NT2/D1 (cell line): ENCODE data around the gene POF1B.

Source experiments
- DNase-seq: peaks from one replicate; pipeline ENCODE4 v3.0.0-alpha.2; 2011; ENCODE audit warnings: low read depth, low spot score
- H3K27me3 ChIP-seq: 2 replicates; pipeline ENCODE4 v1.6.0; 2011; ENCODE audit warnings: mild to moderate bottlenecking; ENCODE audit not compliant: insufficient read length, insufficient read depth
- H3K36me3 ChIP-seq: 2 replicates; pipeline ENCODE4 v1.6.1; 2011; ENCODE audit warnings: mild to moderate bottlenecking, low read length, mixed read lengths; ENCODE audit not compliant: insufficient read depth, insufficient read length
- H3K4me1 ChIP-seq: 2 replicates; pipeline ENCODE4 v1.5.1; 2011; ENCODE audit not compliant: insufficient read depth, insufficient read length
- H3K4me3 ChIP-seq: 2 replicates; pipeline ENCODE4 v1.5.1; 2011; ENCODE audit warnings: low read depth; ENCODE audit not compliant: insufficient read length
- H3K9ac ChIP-seq: 2 replicates; pipeline ENCODE4 v1.6.0; 2011; ENCODE audit warnings: low read depth; ENCODE audit not compliant: insufficient read length
- H3K9me3 ChIP-seq: 2 replicates; pipeline ENCODE4 v1.5.1; 2011; ENCODE audit warnings: mild to moderate bottlenecking, low read length; ENCODE audit not compliant: insufficient read depth
- SUZ12 ChIP-seq: IDR thresholded peaks from 2 replicates; pipeline ENCODE4 v1.6.1; 2011; ENCODE audit not compliant: insufficient read length, insufficient read depth; ENCODE audit errors: extremely low read depth
- YY1 ChIP-seq: IDR thresholded peaks from 2 replicates; pipeline ENCODE4 v1.6.1; 2011; ENCODE audit not compliant: insufficient read length, insufficient read depth
- ZNF274 ChIP-seq: IDR thresholded peaks from 2 replicates; pipeline ENCODE4 v1.6.1; 2011; ENCODE audit warnings: mild to moderate bottlenecking, low read depth, low read length

POF1B gene, protein sequence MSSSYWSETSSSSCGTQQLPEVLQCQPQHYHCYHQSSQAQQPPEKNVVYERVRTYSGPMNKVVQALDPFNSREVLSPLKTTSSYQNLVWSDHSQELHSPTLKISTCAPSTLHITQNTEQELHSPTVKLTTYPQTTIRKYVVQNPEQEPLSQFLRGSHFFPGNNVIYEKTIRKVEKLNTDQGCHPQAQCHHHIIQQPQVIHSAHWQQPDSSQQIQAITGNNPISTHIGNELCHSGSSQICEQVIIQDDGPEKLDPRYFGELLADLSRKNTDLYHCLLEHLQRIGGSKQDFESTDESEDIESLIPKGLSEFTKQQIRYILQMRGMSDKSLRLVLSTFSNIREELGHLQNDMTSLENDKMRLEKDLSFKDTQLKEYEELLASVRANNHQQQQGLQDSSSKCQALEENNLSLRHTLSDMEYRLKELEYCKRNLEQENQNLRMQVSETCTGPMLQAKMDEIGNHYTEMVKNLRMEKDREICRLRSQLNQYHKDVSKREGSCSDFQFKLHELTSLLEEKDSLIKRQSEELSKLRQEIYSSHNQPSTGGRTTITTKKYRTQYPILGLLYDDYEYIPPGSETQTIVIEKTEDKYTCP

DNA sequence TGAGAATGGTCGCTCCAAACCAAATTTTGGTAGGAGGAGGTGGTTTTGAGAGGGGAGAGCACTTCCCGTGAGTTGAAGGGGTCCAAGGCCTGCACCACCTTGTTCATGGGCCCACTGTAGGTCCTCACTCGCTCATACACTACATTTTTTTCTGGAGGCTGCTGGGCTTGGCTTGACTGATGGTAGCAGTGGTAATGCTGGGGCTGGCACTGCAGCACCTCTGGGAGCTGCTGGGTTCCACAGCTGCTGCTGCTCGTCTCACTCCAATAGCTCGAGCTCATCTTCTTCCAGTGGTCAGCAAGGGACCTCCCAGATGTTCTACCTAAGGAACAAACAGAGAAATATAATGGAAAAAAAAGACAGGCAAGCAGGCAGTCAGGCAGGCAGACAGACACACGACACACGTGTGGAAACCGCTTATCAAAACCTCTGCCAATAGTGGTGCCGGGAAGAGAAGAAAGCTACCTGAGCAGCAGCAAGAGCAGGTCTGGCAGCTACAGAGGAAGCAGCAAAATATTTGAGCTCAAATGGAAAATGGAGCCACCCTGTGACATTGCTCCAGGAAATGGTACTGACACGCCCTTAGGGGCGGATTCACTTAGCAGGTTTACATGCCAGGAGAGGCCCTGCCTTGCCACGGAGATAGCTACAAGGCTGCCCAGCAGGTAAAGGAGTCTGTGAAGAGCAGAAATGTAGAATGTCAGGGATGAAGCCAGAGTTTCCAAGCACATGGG lies at the start of gene POF1B:
Gene POF1B (minus strand): TSS at position 492 of the 734 bp plus-strand sequence. CDS start 211 bp downstream, at position 281.
- TF ChIP-seq ZNF274, result no peak
- Histone ChIP-seq H3K36me3 (no peaks in the 10 kb centered on the region), H3K9ac (no peak within 1 kb of the TSS), H3K4me1 (no peaks in the 10 kb centered on the region), H3K27me3 (no peaks in the 10 kb centered on the region), H3K4me3 (no peak within 1 kb of the TSS), H3K9me3 (no peaks in the 10 kb centered on the region)
- no peak for DNase-seq

DNA sequence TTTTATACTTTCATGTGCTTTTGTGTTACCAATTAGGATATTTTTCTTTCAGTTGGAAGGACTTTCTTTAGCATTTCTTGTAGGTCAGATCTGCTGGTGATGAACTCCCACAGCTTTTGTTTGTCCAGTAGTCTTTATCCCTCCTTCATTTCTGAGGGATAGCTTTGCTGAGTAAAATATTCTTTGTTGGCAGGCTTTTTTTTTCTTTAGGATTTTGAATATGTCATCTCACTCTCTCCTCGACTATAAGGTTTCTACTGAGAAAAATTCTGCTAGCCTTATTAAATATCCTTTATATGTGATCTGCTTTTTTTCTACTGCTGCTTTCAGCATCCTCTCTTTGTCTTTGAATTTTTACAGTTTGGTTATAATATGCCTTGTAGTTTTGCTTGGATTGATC lies 49.6 kb upstream of the POF1B start:
- TF ChIP-seq SUZ12, result no peak
- TF ChIP-seq YY1, result no peak
- no peak for TF ChIP-seq ZNF274
- H3K4me3 ChIP-seq, result no peak overlapping the region
- H3K9ac ChIP-seq, result no peak overlapping the region
- no peaks in the 10 kb centered on the region for H3K36me3 ChIP-seq
- peaks cover 2% of the 10 kb centered on the region for H3K27me3 ChIP-seq
- no peaks in the 10 kb centered on the region for H3K4me1 ChIP-seq
- H3K9me3 ChIP-seq, result peaks cover 13% of the 10 kb centered on the region
- DNase-seq, result no peak

DNA sequence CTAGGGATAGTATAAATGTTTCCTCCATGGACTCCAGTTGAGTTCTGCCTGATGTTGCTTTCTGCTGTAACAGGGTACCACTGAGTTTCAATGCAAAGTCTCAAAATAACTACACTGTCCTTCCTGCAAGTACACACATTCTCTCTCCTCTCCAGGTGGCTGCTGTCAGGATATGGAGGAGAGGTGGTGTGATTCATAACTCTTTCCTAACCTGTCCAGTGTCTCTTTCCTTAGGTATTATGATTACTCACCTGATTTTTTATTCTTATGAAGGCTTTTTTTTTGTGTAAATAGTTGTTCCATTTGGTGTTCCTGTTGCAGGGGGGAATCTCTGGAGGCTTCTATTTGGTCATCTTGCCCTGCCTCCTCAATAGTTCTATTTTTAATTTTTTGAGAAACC lies 39.8 kb upstream of the POF1B start:
- Histone ChIP-seq H3K9me3 (no peaks in the 10 kb centered on the region), H3K9ac (no peak overlapping the region), H3K36me3 (no peaks in the 10 kb centered on the region), H3K4me1 (no peaks in the 10 kb centered on the region), H3K27me3 (no peaks in the 10 kb centered on the region), H3K4me3 (no peak overlapping the region)
- no peak for TF ChIP-seq ZNF274
- no peak for TF ChIP-seq YY1
- TF ChIP-seq SUZ12, result no peak
- no peak for DNase-seq

DNA sequence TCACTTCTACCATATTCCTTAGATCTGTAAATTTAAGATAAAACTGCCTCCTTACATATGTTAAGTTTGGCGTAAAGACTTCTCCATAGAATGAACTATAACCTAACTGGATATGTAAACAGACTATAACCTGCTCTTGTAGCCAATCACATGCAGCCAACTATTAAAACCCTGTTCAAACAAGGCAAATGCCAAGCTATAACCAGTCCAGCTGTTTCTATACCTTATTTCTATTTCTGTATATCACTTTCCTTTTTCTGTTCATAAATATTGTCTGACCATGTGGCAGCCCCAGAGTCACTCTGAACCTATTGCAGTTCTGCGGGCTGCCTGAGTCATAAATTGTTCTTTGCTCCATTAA lies 12.4 kb upstream of the POF1B start:
- H3K9me3 ChIP-seq, result no peaks in the 10 kb centered on the region
- H3K27me3 ChIP-seq, result no peaks in the 10 kb centered on the region
- no peaks in the 10 kb centered on the region for H3K4me1 ChIP-seq
- DNase-seq, result no peak
- H3K36me3 ChIP-seq, result no peaks in the 10 kb centered on the region
- no peak overlapping the region for H3K4me3 ChIP-seq
- TF ChIP-seq ZNF274 (no peak), YY1 (no peak), SUZ12 (no peak)
- no peak overlapping the region for H3K9ac ChIP-seq

DNA sequence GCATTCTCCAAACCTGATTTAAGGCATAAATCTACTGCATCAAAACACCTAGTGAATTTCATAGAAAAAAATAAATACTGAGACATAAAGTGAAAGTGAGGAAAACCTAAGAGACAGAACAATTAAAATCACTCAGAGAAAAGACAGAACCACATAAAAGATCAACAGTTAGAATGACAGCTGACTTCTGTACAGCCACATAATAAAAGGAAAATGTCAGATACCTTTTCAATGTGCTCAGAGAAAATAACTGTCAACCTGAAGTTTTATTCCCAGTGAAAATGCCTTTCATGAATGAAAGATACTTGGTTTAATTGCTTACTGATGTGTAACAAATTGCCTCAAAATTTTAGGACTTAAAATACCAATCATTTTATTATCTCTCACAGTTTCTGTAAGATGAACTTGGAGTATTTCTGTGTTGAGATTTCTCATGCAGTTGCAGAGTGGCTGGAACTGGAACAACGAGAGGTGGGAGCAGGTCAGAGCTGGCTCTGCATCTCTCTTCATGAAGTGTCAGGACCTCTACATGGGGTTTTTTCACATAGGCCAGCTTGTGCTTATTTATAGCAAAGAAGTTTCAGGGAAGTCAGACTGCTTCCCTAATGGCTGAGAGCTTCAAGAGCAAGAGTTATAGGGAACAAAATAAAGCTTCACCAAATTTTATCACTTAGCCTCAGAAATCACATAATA lies 11.9 kb upstream of the POF1B start:
- Histone ChIP-seq H3K27me3 (no peaks in the 10 kb centered on the region), H3K4me3 (no peak overlapping the region), H3K36me3 (no peaks in the 10 kb centered on the region), H3K9me3 (no peaks in the 10 kb centered on the region), H3K9ac (no peak overlapping the region), H3K4me1 (no peaks in the 10 kb centered on the region)
- DNase-seq, result no peak
- TF ChIP-seq ZNF274, result no peak

DNA sequence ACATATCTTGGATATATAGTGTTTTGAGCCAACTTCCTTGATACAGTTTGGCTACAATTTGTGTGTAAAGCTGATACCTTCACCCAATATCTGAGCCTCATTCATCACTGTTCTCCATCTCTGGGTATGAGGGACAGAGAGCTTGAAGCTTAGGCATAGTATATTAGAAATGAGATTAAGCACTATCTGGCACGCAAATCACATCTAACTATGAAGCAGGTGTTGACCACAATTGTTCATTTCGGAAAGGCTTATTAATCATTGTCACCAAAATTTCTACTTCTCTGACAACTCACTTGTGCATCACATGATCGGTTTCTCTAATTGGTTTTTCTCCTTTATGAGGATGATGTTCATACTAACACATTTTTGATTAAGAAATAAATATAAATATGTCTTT lies 2.1 kb upstream of the POF1B start:
- H3K27me3 ChIP-seq, result no peaks in the 10 kb centered on the region
- TF ChIP-seq YY1, result no peak
- TF ChIP-seq SUZ12, result no peak
- no peak for TF ChIP-seq ZNF274
- no peak for DNase-seq
- H3K4me3 ChIP-seq, result no peak overlapping the region
- H3K9me3 ChIP-seq, result no peaks in the 10 kb centered on the region
- H3K4me1 ChIP-seq, result no peaks in the 10 kb centered on the region
- H3K36me3 ChIP-seq, result no peaks in the 10 kb centered on the region
- no peak overlapping the region for H3K9ac ChIP-seq

DNA sequence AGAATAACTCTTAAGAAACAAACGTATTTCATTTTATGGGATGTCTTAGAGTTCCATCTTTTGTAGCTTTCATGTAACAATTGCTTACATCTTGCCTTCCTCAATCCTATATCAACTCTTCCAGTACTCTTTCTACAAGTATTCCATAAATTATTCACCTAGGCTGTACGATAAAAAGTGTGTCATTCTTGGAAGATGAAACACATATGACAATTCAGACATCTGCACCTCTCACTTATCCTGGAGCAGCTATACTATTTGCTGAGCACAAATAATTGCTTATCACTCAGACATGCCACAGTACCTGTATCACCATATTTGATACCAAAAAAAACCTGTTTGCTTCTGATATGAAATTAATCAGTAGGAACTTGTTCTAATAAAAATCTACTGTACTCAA lies 1.0 kb downstream of the POF1B start:
- no peaks in the 10 kb centered on the region for H3K27me3 ChIP-seq
- TF ChIP-seq SUZ12 (no peak), ZNF274 (no peak), YY1 (no peak)
- no peaks in the 10 kb centered on the region for H3K9me3 ChIP-seq
- no peaks in the 10 kb centered on the region for H3K36me3 ChIP-seq
- no peak for DNase-seq
- no peak overlapping the region for H3K4me3 ChIP-seq
- H3K9ac ChIP-seq, result no peak overlapping the region
- no peaks in the 10 kb centered on the region for H3K4me1 ChIP-seq
